Neuronal stem cell (in vitro differentiated cells): Measurements from ENCODE around the gene PRH1.

Experiments
- DNase-seq: peaks from one replicate; pipeline ENCODE4 v3.0.0-alpha.2; 2013; ENCODE audit warnings: low spot score
- H2AFZ ChIP-seq: one replicate; pipeline ENCODE4 v1.6.1; 2013; ENCODE audit warnings: mild to moderate bottlenecking, low read length, inconsistent platforms
- H2AK5ac ChIP-seq: 2 replicates; pipeline ENCODE4 v1.6.1; 2013; ENCODE audit warnings: low read depth, mild to moderate bottlenecking, inconsistent platforms, low read length, moderate library complexity, mixed read lengths
- H2BK120ac ChIP-seq: 2 replicates; pipeline ENCODE4 v1.6.1; 2013; ENCODE audit warnings: low read depth, mild to moderate bottlenecking, inconsistent platforms, low read length, moderate library complexity, mixed read lengths
- H2BK12ac ChIP-seq: one replicate; pipeline ENCODE4 v1.6.1; 2013; ENCODE audit warnings: low read length, inconsistent platforms
- H2BK15ac ChIP-seq: 2 replicates; pipeline ENCODE4 v1.6.1; 2013; ENCODE audit warnings: mild to moderate bottlenecking, low read length, inconsistent platforms, mixed read lengths
- H2BK5ac ChIP-seq: one replicate; pipeline ENCODE4 v1.6.1; 2013; ENCODE audit warnings: inconsistent platforms, mild to moderate bottlenecking, low read length, moderate library complexity
- H3K14ac ChIP-seq: one replicate; pipeline ENCODE4 v1.6.1; 2013; ENCODE audit warnings: low read length, inconsistent platforms
- H3K18ac ChIP-seq: 2 replicates; pipeline ENCODE4 v1.6.1; 2013; ENCODE audit warnings: low read length, inconsistent platforms
- H3K23ac ChIP-seq: 2 replicates; pipeline ENCODE4 v1.6.1; 2013; ENCODE audit warnings: low read depth, mild to moderate bottlenecking, mixed read lengths, low read length, inconsistent platforms; ENCODE audit not compliant: poor library complexity
- H3K27ac ChIP-seq: replicated peaks from 3 replicates; pipeline ENCODE4 v1.5.1; 2013; ENCODE audit warnings: low read length, inconsistent platforms
- H3K27me3 ChIP-seq, 3 experiments: 2 replicates each; pipeline ENCODE4 v1.6.1; 2013; ENCODE audit warnings: low read length in 3 of 3, mild to moderate bottlenecking in 2 of 3, inconsistent platforms in 1 of 3, low read depth in 1 of 3, mixed read lengths in 1 of 3, moderate library complexity in 1 of 3; ENCODE audit not compliant: control insufficient read depth in 3 of 3, insufficient read depth in 3 of 3
- H3K36me3 ChIP-seq, 2 donors: replicated peaks in 1 of 2; 2 replicates each; pipeline ENCODE4 v1.6.1; 2013; ENCODE audit warnings: low read length in 2 of 2; ENCODE audit not compliant: control insufficient read depth in 2 of 2, insufficient read depth in 2 of 2
- H3K4ac ChIP-seq: 2 replicates; pipeline ENCODE4 v1.6.1; 2013; ENCODE audit warnings: inconsistent platforms, mild to moderate bottlenecking, low read length, moderate library complexity
- H3K4me1 ChIP-seq, 2 donors: 1 replicate in 1 of 2; 2 replicates in 1 of 2; pipeline ENCODE4 v1.6.1; 2013; ENCODE audit warnings: low read length in 2 of 2, low read depth in 1 of 2; ENCODE audit not compliant: control insufficient read depth in 2 of 2, insufficient read depth in 1 of 2
- H3K4me2 ChIP-seq: one replicate; pipeline ENCODE4 v1.6.1; 2013; ENCODE audit warnings: mild to moderate bottlenecking, low read length, inconsistent platforms; ENCODE audit not compliant: insufficient read depth, poor library complexity, severe bottlenecking
- H3K4me3 ChIP-seq, 2 donors: 2 replicates each; pipeline ENCODE4 v1.5.1; 2013; ENCODE audit warnings: low read length in 2 of 2, mild to moderate bottlenecking in 2 of 2, inconsistent platforms in 1 of 2, moderate library complexity in 1 of 2
- H3K79me1 ChIP-seq: one replicate; pipeline ENCODE4 v1.6.1; 2013; ENCODE audit warnings: low read depth, mild to moderate bottlenecking, inconsistent platforms, low read length, moderate library complexity
- H3K9ac ChIP-seq: one replicate; pipeline ENCODE4 v1.6.1; 2013; ENCODE audit warnings: mild to moderate bottlenecking, low read depth, low read length, inconsistent platforms; ENCODE audit not compliant: poor library complexity
- H3K9me3 ChIP-seq, 2 donors: replicated peaks in 1 of 2; 2 replicates each; pipeline versions ENCODE3 to v1.6.1; 2013; ENCODE audit warnings: low read length in 2 of 2, mild to moderate bottlenecking in 2 of 2, inconsistent platforms in 1 of 2, low read depth in 1 of 2, mixed read lengths in 1 of 2, moderate library complexity in 1 of 2; ENCODE audit not compliant: control insufficient read depth in 2 of 2, insufficient read depth in 1 of 2
- H4K8ac ChIP-seq: one replicate; pipeline ENCODE4 v1.6.1; 2013; ENCODE audit warnings: low read depth, mild to moderate bottlenecking, inconsistent platforms, low read length, moderate library complexity
- H4K91ac ChIP-seq: one replicate; pipeline ENCODE4 v1.6.1; 2013; ENCODE audit warnings: low read length, low read depth, mild to moderate bottlenecking, inconsistent platforms; ENCODE audit not compliant: poor library complexity
- WGBS, 2 donors: extraction: QIAGEN DNeasy Blood & Tissue Kit; methylation state at CpG; one replicate each; pipeline ENCODE4 v1.1.7; 2013; ENCODE audit warnings: missing lambda C conversion rate in 2 of 2, mixed read lengths in 1 of 2; ENCODE audit not compliant: insufficient read length in 2 of 2, insufficient replicate concordance in 1 of 2; ENCODE audit errors: extremely low coverage in 2 of 2; 5-methylcytosine and 5-hydroxymethylcytosine counted together

The PRH1 gene

DNA sequence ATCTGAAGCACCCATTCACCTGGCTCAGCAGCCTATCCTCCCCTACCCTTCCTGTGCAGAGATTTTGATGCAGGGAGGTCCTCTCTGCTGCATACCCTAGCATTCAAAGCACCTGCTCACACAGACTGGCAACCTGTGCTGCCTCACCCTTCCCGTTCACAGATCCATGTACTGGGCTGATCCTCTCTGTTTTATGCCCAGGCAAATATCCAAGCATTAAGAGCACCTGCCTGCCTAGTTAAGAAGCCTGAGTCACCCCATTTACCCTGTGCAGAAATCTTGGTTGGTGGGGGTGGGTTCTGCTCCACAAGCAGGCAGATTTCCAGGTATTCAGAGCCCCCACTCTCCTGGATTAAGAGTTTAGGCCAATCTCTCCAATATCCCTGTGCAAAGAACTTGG is 16.9 kb upstream of the PRH1 start:
- DNase-seq = no peak
- Histone ChIP-seq H3K27me3 (no peaks in the 10 kb centered on the region), H2BK5ac (no peak overlapping the region), H3K4ac (no peak overlapping the region), H3K4me3 (no peak overlapping the region), H2BK12ac (no peak overlapping the region), H2AK5ac (no peak overlapping the region), H4K91ac (no peak overlapping the region), H3K79me1 (no peaks in the 10 kb centered on the region), H3K4me2 (no peak overlapping the region), H4K8ac (no peak overlapping the region), H2BK120ac (no peak overlapping the region), H3K27ac (no peak overlapping the region), H2BK15ac (no peak overlapping the region), H3K14ac (no peak overlapping the region), H2AFZ (no peak overlapping the region), H3K4me1 (no peaks in the 10 kb centered on the region), H3K9ac (no peak overlapping the region), H3K23ac (no peak overlapping the region), H3K18ac (no peak overlapping the region), H3K9me3 (peaks cover 0 to 33% of the 10 kb centered on the region in 2 donors), H3K36me3 (no peaks in the 10 kb centered on the region)
- no CpG with 5 or more reads among the region's 1 CpG for WGBS, 2 donors

DNA sequence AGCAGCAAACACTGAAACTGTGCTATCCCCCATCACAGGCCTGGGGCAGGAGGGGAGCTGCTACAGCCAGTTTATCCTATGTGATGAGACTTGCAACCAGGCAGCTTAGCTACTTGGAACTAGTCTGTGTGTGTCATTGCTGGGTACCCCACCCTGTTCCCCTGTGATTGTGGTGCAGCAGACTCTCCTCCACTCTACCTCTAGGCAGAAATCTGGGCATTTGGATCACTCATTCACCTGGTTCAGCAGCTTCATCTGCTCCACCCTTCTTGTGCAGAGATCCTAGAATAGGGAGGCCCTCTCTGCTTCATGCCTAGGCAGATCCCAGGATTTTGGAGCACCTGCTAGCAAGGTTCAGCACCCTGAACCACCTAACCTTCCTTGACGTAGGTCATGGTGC is 16.5 kb upstream of the PRH1 start:
- H3K36me3 ChIP-seq = no peaks in the 10 kb centered on the region
- no peak for DNase-seq
- no CpG with 5 or more reads among the region's 1 CpG for WGBS, 2 donors
- H3K4me1 ChIP-seq = no peaks in the 10 kb centered on the region
- H2AFZ ChIP-seq = no peak overlapping the region
- no peaks in the 10 kb centered on the region for H3K79me1 ChIP-seq
- no peak overlapping the region for H4K8ac ChIP-seq
- no peak overlapping the region for H3K4ac ChIP-seq
- no peak overlapping the region for H3K27ac ChIP-seq
- no peak overlapping the region for H2BK12ac ChIP-seq
- no peaks in the 10 kb centered on the region for H3K27me3 ChIP-seq
- no peak overlapping the region for H3K14ac ChIP-seq
- H3K4me3 ChIP-seq = no peak overlapping the region
- no peak overlapping the region for H2BK15ac ChIP-seq
- H2BK5ac ChIP-seq = no peak overlapping the region
- peaks cover 0 to 31% of the 10 kb centered on the region in 2 donors for H3K9me3 ChIP-seq
- H4K91ac ChIP-seq = no peak overlapping the region
- no peak overlapping the region for H3K9ac ChIP-seq
- H3K4me2 ChIP-seq = no peak overlapping the region
- no peak overlapping the region for H2AK5ac ChIP-seq
- no peak overlapping the region for H3K18ac ChIP-seq
- H2BK120ac ChIP-seq = no peak overlapping the region
- no peak overlapping the region for H3K23ac ChIP-seq

DNA sequence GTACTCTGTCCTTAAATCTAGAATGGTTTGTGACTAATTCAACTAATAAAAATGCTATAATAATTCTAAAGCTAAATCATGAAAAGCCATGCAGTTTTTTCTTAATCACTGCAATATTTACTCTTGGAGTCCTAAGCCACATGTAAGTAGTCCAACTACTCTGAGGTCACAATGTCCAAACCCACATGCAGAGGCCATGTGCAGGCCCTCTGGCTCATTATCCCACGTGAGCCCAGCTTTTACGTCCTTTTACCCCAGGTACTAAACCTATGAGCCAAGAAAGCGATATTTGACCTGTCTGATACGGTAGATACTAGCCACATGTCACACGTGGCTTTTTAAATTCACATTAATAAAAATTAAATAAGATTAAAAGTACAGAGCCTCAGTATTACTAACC is 12.8 kb upstream of the PRH1 start:
- no peaks in the 10 kb centered on the region for H3K4me1 ChIP-seq
- H2BK15ac ChIP-seq = no peak overlapping the region
- H2AK5ac ChIP-seq = no peak overlapping the region
- no peak overlapping the region for H3K27ac ChIP-seq
- no peak for DNase-seq
- H3K9ac ChIP-seq = no peak overlapping the region
- WGBS, 2 donors = no CpG with 5 or more reads among the region's 5 CpGs
- no peak overlapping the region for H3K4ac ChIP-seq
- H2BK120ac ChIP-seq = no peak overlapping the region
- H3K18ac ChIP-seq = no peak overlapping the region
- no peak overlapping the region for H2BK5ac ChIP-seq
- H4K91ac ChIP-seq = no peak overlapping the region
- no peaks in the 10 kb centered on the region for H3K27me3 ChIP-seq
- H2AFZ ChIP-seq = no peak overlapping the region
- peaks cover 0 to 5% of the 10 kb centered on the region in 2 donors for H3K9me3 ChIP-seq
- no peak overlapping the region for H2BK12ac ChIP-seq
- H3K14ac ChIP-seq = no peak overlapping the region
- H3K4me2 ChIP-seq = no peak overlapping the region
- H3K79me1 ChIP-seq = no peaks in the 10 kb centered on the region
- no peak overlapping the region for H3K23ac ChIP-seq
- H3K36me3 ChIP-seq = no peaks in the 10 kb centered on the region
- H4K8ac ChIP-seq = no peak overlapping the region
- H3K4me3 ChIP-seq = no peak overlapping the region

DNA sequence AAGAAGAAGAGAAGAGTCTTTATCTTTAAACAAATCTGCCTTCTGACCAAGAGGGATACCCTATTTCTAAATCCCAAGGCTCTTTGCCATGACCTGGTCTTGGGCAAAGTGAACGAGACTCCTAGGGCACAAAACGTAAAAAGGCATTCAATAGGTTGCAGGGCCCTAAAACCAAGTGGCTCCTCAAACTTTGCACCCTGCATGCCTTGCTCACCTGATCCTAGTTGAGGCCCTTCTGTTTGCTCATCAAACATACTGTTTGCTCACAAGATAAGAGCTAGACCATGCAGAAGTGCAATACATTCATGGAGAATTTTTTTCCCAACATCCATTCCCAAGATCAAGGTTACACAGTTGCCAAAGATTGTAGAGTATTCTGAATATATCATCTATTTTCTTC is 7.9 kb upstream of the PRH1 start:
- H2AK5ac ChIP-seq = no peak overlapping the region
- no peak overlapping the region for H3K9ac ChIP-seq
- no peak overlapping the region for H2BK12ac ChIP-seq
- no peak overlapping the region for H2BK5ac ChIP-seq
- no CpG with 5 or more reads among the region's 2 CpGs for WGBS, 2 donors
- no peak overlapping the region for H4K91ac ChIP-seq
- no peak for DNase-seq
- H3K79me1 ChIP-seq = no peaks in the 10 kb centered on the region
- H3K4me3 ChIP-seq = no peak overlapping the region
- H3K9me3 ChIP-seq = no peaks in the 10 kb centered on the region
- H3K4me2 ChIP-seq = no peak overlapping the region
- no peak overlapping the region for H3K14ac ChIP-seq
- H3K23ac ChIP-seq = no peak overlapping the region
- H2BK15ac ChIP-seq = no peak overlapping the region
- H3K18ac ChIP-seq = no peak overlapping the region
- H4K8ac ChIP-seq = no peak overlapping the region
- H3K4me1 ChIP-seq = no peaks in the 10 kb centered on the region
- no peak overlapping the region for H2AFZ ChIP-seq
- H3K27ac ChIP-seq = no peak overlapping the region
- H3K36me3 ChIP-seq = no peaks in the 10 kb centered on the region
- no peak overlapping the region for H2BK120ac ChIP-seq
- no peak overlapping the region for H3K4ac ChIP-seq
- no peaks in the 10 kb centered on the region for H3K27me3 ChIP-seq
